OCI-LY7 (cell line): ENCODE results near the gene CHMP4A. TPM values are rescaled to one million over a fixed set of nuclear protein-coding genes. Genes with fewer than 3 reads are reported as not detected.
"Not testable (repeated sequence)": the region's sequence is repeated elsewhere in the genome, so short reads cannot be mapped to it uniquely, and the experiment has no call there.

ENCODE experiments used
- BruUV-seq: library from RNA; stranded (reverse); fragments of 400-500 nt; replicated peaks from 2 replicates; lab custom pipeline; 2021; lab: Mats Ljungman, UMichigan
- CTCF ChIA-PET: fragments of 300-600 bp; sonication (Branson Sonifier 250); formaldehyde crosslinking; loops from one replicate; lab custom pipeline; 2022; ENCODE audit warnings: antibody characterized with exemption; ENCODE audit not compliant: unreplicated experiment; lab: Charles Lee
- POLR2A ChIA-PET: fragments of 300-600 bp; sonication (Branson Sonifier 250); formaldehyde crosslinking; loops from one replicate; lab custom pipeline; 2022; ENCODE audit warnings: antibody characterized with exemption; lab: Charles Lee
- DNase-seq: peaks from one replicate; pipeline ENCODE4 v3.0.0-alpha.2; 2015; ENCODE audit warnings: low spot score
- H2AFZ ChIP-seq: fragments of 200-600 bp; sonication (generic), shearing (Covaris generic); 2 replicates; pipeline ENCODE4 v1.6.1; 2014; ENCODE audit warnings: mild to moderate bottlenecking, antibody characterized with exemption, low read length, moderate library complexity
- H3K27ac ChIP-seq: fragments of 200-600 bp; sonication (generic); 2 replicates; pipeline ENCODE4 v1.5.1; 2014; ENCODE audit warnings: mixed run types, low read depth, mild to moderate bottlenecking, moderate library complexity, low read length, inconsistent platforms; ENCODE audit not compliant: poor library complexity, severe bottlenecking
- H3K36me3 ChIP-seq: fragments of 200-600 bp; sonication (generic); 2 replicates; pipeline ENCODE4 v1.6.1; 2014; ENCODE audit warnings: mild to moderate bottlenecking, antibody characterized with exemption, low read length, moderate library complexity, mixed read lengths; ENCODE audit not compliant: insufficient read depth
- H3K4me1 ChIP-seq: fragments of 200-600 bp; sonication (generic); 2 replicates; pipeline ENCODE4 v1.5.1; 2014; ENCODE audit warnings: mild to moderate bottlenecking, low read length; ENCODE audit not compliant: insufficient read depth, poor library complexity, severe bottlenecking
- H3K4me2 ChIP-seq: fragments of 200-600 bp; sonication (generic); 2 replicates; pipeline ENCODE4 v1.6.1; 2014; ENCODE audit warnings: mild to moderate bottlenecking, low read length
- H3K4me3 ChIP-seq: fragments of 200-600 bp; sonication (generic); 2 replicates; pipeline ENCODE4 v1.5.1; 2014; ENCODE audit warnings: mild to moderate bottlenecking, low read depth, low read length; ENCODE audit not compliant: poor library complexity, severe bottlenecking
- H3K79me2 ChIP-seq: fragments of 200-600 bp; sonication (generic); 2 replicates; pipeline ENCODE4 v1.6.1; 2016; ENCODE audit warnings: low read depth, mild to moderate bottlenecking, low read length, moderate library complexity, mixed read lengths; ENCODE audit not compliant: insufficient read depth
- H3K9me2 ChIP-seq: fragments of 200-600 bp; sonication (generic); 2 replicates; pipeline ENCODE4 v1.6.1; 2016; ENCODE audit warnings: mild to moderate bottlenecking, low read length, mixed read lengths; ENCODE audit not compliant: insufficient read depth
- H3K9me3 ChIP-seq: fragments of 200-600 bp; sonication (generic); 2 replicates; pipeline ENCODE4 v1.6.1; 2014; ENCODE audit warnings: mild to moderate bottlenecking, mixed run types, low read length, mixed read lengths
- H4K20me1 ChIP-seq: fragments of 200-600 bp; sonication (generic); 2 replicates; pipeline ENCODE4 v1.6.1; 2014; ENCODE audit warnings: mild to moderate bottlenecking, antibody characterized with exemption, low read length, moderate library complexity, mixed read lengths; ENCODE audit not compliant: insufficient read depth
- EZH2phosphoT487 ChIP-seq: fragments of 200-600 bp; sonication (generic); IDR thresholded peaks from 2 replicates; pipeline ENCODE4 v1.6.1; 2018; ENCODE audit warnings: low read depth, borderline replicate concordance, mild to moderate bottlenecking, mixed run types, antibody characterized with exemption, low read length, moderate library complexity, mixed read lengths
- intact Hi-C: fragments of 100-400 bp; cut with micrococcal nuclease; formaldehyde crosslinking; loops from one replicate; pipeline ENCODE4 v1.10.0; 2022; ENCODE audit not compliant: unreplicated experiment
- total RNA-seq, 2 experiments: library from RNA; depleted of rRNA in 1 of 2; stranded (reverse); fragments of >200 nt in 1 of 2; shearing (Covaris generic) in 1 of 2; gene quantifications; 2 replicates each; pipeline ENCODE4 v1.2.3, GENCODE V29; 2014 to 2022
- TF ChIP-seq, protein P1 (sequence below): fragments of 200-600 bp; sonication (generic); conservative IDR thresholded peaks from 2 replicates; pipeline ENCODE4 v1.5.1; 2014; ENCODE audit warnings: mild to moderate bottlenecking, antibody characterized with exemption, low read length, moderate library complexity, mixed read lengths

Gene CHMP4A
- total RNA-seq, 2 experiments from 2014 or later, result 48.5 to 72.9 TPM

- no peaks in the 10 kb centered on the region for H3K9me2 ChIP-seq
- DNase-seq, result no peak
- no peaks in the 10 kb centered on the region for H4K20me1 ChIP-seq
- no peak overlapping the region for H3K4me2 ChIP-seq
- POLR2A ChIA-PET, result interaction anchor here (0.9 to 1.0 kb wide), 2 partner anchors 9 to 10 kb away, joined by 3 read pairs; partner anchors contain the start of gene MDP1
- no peak overlapping the region for H2AFZ ChIP-seq
- no peak overlapping the region for H3K27ac ChIP-seq
- CTCF ChIA-PET, result no interaction called here
- BruUV-seq, result no TSS peak
- no peaks in the 10 kb centered on the region for H3K4me1 ChIP-seq
- H3K79me2 ChIP-seq, result peaks cover 76% of the 10 kb centered on the region
- intact Hi-C loops, result no loop called here
- peaks cover 42% of the 10 kb centered on the region for H3K36me3 ChIP-seq
- no peak for TF ChIP-seq EZH2phosphoT487
- TF ChIP-seq, protein P1, sequence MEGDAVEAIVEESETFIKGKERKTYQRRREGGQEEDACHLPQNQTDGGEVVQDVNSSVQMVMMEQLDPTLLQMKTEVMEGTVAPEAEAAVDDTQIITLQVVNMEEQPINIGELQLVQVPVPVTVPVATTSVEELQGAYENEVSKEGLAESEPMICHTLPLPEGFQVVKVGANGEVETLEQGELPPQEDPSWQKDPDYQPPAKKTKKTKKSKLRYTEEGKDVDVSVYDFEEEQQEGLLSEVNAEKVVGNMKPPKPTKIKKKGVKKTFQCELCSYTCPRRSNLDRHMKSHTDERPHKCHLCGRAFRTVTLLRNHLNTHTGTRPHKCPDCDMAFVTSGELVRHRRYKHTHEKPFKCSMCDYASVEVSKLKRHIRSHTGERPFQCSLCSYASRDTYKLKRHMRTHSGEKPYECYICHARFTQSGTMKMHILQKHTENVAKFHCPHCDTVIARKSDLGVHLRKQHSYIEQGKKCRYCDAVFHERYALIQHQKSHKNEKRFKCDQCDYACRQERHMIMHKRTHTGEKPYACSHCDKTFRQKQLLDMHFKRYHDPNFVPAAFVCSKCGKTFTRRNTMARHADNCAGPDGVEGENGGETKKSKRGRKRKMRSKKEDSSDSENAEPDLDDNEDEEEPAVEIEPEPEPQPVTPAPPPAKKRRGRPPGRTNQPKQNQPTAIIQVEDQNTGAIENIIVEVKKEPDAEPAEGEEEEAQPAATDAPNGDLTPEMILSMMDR, result no peak
- H3K9me3 ChIP-seq, result no peaks in the 10 kb centered on the region
- no peak overlapping the region for H3K4me3 ChIP-seq
Observed at GRCh38 chr14:24224618-24225071, 11.4 kb upstream of the CHMP4A start.

DNA sequence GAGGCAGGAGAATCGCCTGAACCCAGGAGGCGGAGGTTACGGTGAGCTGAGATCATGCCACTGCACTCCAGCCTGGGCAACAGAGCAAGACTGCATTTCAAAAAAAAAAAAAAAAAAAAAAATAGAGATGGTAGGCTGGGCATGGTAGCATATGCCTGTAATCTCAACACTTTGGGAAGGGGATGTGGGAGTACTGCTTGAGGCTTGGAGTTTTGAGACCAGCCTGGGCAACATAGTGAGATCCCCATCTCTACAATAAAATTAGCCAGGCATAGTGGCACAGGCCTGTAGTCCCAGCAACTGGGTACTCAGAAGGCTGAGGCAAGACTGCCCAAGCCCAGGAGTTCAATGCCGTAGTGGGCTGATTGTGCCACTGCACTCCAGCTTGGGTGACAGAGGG lies 9.7 kb upstream of the CHMP4A start:
- CTCF ChIA-PET, H3K4me3 ChIP-seq, H3K4me2 ChIP-seq, BruUV-seq, intact Hi-C loops, H3K27ac ChIP-seq, H2AFZ ChIP-seq, H3K4me1 ChIP-seq, POLR2A ChIA-PET, DNase-seq, H3K9me3 ChIP-seq, H3K9me2 ChIP-seq, H4K20me1 ChIP-seq: not testable (repeated sequence)
- Histone ChIP-seq H3K36me3 (peaks cover 34% of the 10 kb centered on the region), H3K79me2 (peaks cover 67% of the 10 kb centered on the region)

- Histone ChIP-seq H3K79me2 (peaks cover 43% of the 10 kb centered on the region), H3K36me3 (peaks cover 10% of the 10 kb centered on the region; the same call in 1 of the 2 replicates), H3K9me2 (no peaks in the 10 kb centered on the region), H3K4me1 (peaks cover 12% of the 10 kb centered on the region), H3K4me2 (no peak overlapping the region), H3K27ac (no peak overlapping the region), H2AFZ (no peak overlapping the region), H3K9me3 (no peaks in the 10 kb centered on the region), H4K20me1 (no peaks in the 10 kb centered on the region), H3K4me3 (no peak overlapping the region)
- DNase-seq, result no peak
- intact Hi-C loops, result no loop called here
- TF ChIP-seq EZH2phosphoT487, result no peak
- TF ChIP-seq, protein P1, result no peak
- BruUV-seq, result no TSS peak
- CTCF ChIA-PET, result interaction anchor here (1.5 kb wide), 1 partner anchor 23 kb away, joined by 3 read pairs; the partner anchor contains the start of gene TINF2
- POLR2A ChIA-PET, result interaction anchor here (0.6 to 1.9 kb wide), 5 partner anchors 8 to 114 kb away, joined by 3 to 9 read pairs (median 4); partner anchors contain the start of gene TINF2
Observed at GRCh38 chr14:24219521-24219920, 6.2 kb upstream of the CHMP4A start.
